Parathyroid adenoma (tissue), 2 donors: Measurements from ENCODE around the gene RNF146.

Experiments
- H2AFZ ChIP-seq: fragments of 300-600 bp; sonication (generic); one replicate; pipeline ENCODE4 v1.7.0; 2017; ENCODE audit warnings: antibody characterized with exemption, mild to moderate bottlenecking
- H3K27ac ChIP-seq: fragments of 300-600 bp; sonication (generic); one replicate; pipeline ENCODE4 v1.7.0; 2017
- H3K27me3 ChIP-seq: fragments of 300-600 bp; sonication (generic); one replicate; pipeline ENCODE4 v1.7.0; 2017; ENCODE audit warnings: low read length; ENCODE audit not compliant: control insufficient read depth, insufficient read depth
- H3K36me3 ChIP-seq: fragments of 300-600 bp; sonication (generic); one replicate; pipeline ENCODE4 v1.7.0; 2017; ENCODE audit warnings: low read length; ENCODE audit not compliant: control insufficient read depth, insufficient read depth
- H3K4me1 ChIP-seq: fragments of 300-600 bp; sonication (generic); one replicate; pipeline ENCODE4 v1.7.0; 2017; ENCODE audit warnings: control low read depth
- H3K4me2 ChIP-seq: fragments of 300-600 bp; sonication (generic); one replicate; pipeline ENCODE4 v1.7.0; 2017; ENCODE audit warnings: low read length
- H3K4me3 ChIP-seq: fragments of 300-600 bp; sonication (generic); one replicate; pipeline ENCODE4 v1.7.0; 2017; ENCODE audit warnings: low read depth, low read length
- H3K79me2 ChIP-seq: fragments of 300-600 bp; sonication (generic); one replicate; pipeline ENCODE4 v1.7.0; 2017; ENCODE audit warnings: control low read depth
- H3K9ac ChIP-seq: fragments of 300-600 bp; sonication (generic); one replicate; pipeline ENCODE4 v1.7.0; 2017; ENCODE audit warnings: mild to moderate bottlenecking
- H3K9me3 ChIP-seq: fragments of 300-600 bp; sonication (generic); one replicate; pipeline ENCODE4 v1.7.0; 2017; ENCODE audit warnings: low read length; ENCODE audit not compliant: control insufficient read depth
- TF ChIP-seq, protein P1 (sequence below): fragments of 300-600 bp; sonication (generic); IDR thresholded peaks from one replicate; pipeline ENCODE4 v1.7.0; 2017; ENCODE audit warnings: antibody characterized with exemption, mild to moderate bottlenecking
- donor health status: primary hyperparathyroidism.

The RNF146 gene

DNA sequence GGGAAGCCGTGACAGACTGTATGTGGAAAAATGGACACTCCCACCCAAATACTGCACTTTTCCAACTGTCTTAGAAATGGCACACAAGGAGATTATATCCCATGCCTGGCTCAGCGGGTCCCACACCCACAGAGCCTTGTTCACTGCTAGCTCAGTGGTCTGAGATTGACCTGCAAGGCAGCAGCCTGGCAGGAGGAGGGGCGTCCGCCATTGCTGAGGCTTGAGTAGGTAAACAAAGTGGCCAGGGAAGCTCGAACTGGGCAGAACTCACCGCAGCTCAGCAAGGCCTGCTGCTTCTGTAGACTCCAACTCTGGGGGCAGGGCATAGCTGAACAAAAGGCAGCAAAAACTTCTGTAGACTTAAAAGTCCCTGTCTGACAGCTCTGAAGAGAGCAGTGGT is 11.4 kb upstream of the RNF146 start:
- Histone ChIP-seq H3K9me3 (no peaks in the 10 kb centered on the region), H3K4me3 (no peak overlapping the region), H3K4me1 (no peaks in the 10 kb centered on the region), H3K27ac (no peak overlapping the region), H3K4me2 (no peak overlapping the region), H3K79me2 (no peaks in the 10 kb centered on the region), H3K27me3 (no peaks in the 10 kb centered on the region), H3K36me3 (no peaks in the 10 kb centered on the region), H3K9ac (no peak overlapping the region), H2AFZ (no peak overlapping the region)
- TF ChIP-seq, protein P1, sequence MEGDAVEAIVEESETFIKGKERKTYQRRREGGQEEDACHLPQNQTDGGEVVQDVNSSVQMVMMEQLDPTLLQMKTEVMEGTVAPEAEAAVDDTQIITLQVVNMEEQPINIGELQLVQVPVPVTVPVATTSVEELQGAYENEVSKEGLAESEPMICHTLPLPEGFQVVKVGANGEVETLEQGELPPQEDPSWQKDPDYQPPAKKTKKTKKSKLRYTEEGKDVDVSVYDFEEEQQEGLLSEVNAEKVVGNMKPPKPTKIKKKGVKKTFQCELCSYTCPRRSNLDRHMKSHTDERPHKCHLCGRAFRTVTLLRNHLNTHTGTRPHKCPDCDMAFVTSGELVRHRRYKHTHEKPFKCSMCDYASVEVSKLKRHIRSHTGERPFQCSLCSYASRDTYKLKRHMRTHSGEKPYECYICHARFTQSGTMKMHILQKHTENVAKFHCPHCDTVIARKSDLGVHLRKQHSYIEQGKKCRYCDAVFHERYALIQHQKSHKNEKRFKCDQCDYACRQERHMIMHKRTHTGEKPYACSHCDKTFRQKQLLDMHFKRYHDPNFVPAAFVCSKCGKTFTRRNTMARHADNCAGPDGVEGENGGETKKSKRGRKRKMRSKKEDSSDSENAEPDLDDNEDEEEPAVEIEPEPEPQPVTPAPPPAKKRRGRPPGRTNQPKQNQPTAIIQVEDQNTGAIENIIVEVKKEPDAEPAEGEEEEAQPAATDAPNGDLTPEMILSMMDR, result no peak

DNA sequence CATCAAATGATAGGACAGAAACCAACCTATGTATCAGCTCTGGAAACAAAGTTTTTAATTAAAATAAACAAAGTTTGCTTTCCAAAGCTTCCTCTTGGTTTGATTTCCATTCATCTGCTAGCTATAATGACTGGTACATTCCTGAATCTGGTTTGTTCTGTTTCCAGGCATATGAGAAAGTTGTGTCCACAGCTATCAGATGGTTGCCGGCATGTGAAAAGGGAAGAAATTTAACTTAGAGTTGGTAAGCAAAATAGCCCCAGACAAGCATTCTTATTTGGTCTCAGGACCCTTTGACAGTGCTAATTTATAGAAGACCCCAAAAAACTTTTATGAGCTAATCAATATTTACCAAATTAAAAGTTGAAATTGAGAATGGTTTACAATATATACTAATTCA is 3.8 kb upstream of the RNF146 start:
- Histone ChIP-seq H3K4me1 (peaks cover 4% of the 10 kb centered on the region), H3K36me3 (no peaks in the 10 kb centered on the region), H3K79me2 (no peaks in the 10 kb centered on the region), H3K9me3 (no peaks in the 10 kb centered on the region), H3K9ac (no peak overlapping the region), H3K27me3 (no peaks in the 10 kb centered on the region), H3K4me3 (no peak overlapping the region), H2AFZ (no peak overlapping the region), H3K27ac (no peak overlapping the region), H3K4me2 (no peak overlapping the region)
- TF ChIP-seq, protein P1, result no peak

DNA sequence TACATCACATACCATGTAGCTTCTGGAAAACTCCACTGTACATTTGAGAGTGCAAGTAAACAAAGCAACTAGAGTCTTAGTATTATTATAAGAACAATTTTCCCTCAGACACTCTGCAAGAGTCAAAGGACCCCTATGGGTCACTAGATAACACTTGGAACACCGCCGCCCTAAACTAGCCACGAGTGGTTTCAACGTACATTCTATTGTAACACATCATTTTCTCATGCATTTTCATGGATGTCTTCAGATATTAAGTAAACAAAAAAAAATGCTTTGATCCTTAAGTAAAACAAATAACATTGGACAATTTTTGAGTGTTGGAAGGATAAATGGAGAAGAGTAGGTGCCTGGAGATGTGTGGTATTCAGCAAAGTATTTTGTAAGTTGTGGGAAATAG is 3.2 kb upstream of the RNF146 start:
- TF ChIP-seq, protein P1, result no peak
- H3K4me1 ChIP-seq, result peaks cover 4% of the 10 kb centered on the region
- no peak overlapping the region for H3K4me3 ChIP-seq

DNA sequence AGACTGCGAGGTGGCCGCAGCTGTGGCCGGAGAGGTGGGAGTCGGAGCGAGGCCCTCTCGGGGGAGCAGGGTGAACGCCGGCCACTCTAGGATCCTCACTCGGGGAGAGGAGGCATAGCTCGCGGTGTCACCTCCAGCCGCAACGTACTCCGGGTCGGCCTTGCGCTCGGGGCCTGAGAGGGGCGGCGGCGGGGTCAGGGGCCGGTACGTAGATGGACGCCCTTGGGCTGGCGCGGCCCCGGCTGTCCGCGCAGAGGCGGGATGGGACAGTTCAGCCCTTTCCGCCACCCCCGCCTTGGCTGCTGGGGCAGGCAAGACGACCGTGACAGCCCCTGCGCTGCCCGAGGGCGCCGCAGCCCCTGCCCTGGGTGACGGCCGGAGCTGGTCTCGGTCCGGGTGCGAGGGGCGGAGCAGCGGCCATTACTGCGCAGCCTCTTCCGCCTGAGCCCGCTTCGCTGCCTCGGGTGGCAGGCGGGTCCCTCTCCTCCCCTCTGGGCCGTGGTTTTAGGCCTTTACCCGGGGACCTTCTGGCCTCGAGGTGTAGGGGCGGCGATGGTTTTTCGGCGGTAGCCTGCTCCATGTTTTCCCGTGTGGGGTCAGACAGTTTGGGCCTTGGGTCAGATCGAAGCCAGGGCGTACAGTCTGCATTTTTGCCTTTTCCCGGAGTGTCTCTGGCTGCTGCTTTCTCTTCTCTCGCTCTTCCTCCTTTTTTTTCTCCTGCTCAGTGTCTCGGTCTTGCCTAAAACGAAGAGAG is 405 bp downstream of the RNF146 start:
- H3K9ac ChIP-seq, result peak overlapping the region; percentile 98
- H3K36me3 ChIP-seq, result no peaks in the 10 kb centered on the region
- H3K27me3 ChIP-seq, result no peaks in the 10 kb centered on the region
- peak overlapping the region; percentile 97 for H2AFZ ChIP-seq
- TF ChIP-seq, protein P1, result no peak
- peak overlapping the region; percentile 99 for H3K27ac ChIP-seq
- peak overlapping the region; percentile 93 for H3K4me2 ChIP-seq
- peak overlapping the region; percentile 74 for H3K4me3 ChIP-seq
- H3K4me1 ChIP-seq, result peaks cover 13% of the 10 kb centered on the region
- H3K79me2 ChIP-seq, result peaks cover 23% of the 10 kb centered on the region
- no peaks in the 10 kb centered on the region for H3K9me3 ChIP-seq

More for the DNA sequence above, 3.2 kb upstream of the RNF146 start:
- Histone ChIP-seq H3K9me3 (no peaks in the 10 kb centered on the region), H3K27me3 (no peaks in the 10 kb centered on the region), H2AFZ (no peak overlapping the region), H3K36me3 (no peaks in the 10 kb centered on the region), H3K4me2 (no peak overlapping the region), H3K9ac (no peak overlapping the region), H3K79me2 (peaks cover 1% of the 10 kb centered on the region), H3K27ac (no peak overlapping the region)
